Mesendoderm (in vitro differentiated cells): ENCODE data around the gene DBH.
A peak's percentile ranks its signal among the peaks of the same experiment; 100 is the strongest.

Source experiments
- DNase-seq: peaks from one replicate; pipeline ENCODE4 v3.0.0; 2013
- H2AK5ac ChIP-seq: 2 replicates; pipeline ENCODE4 v1.6.1; 2013; ENCODE audit warnings: low read length, inconsistent platforms
- H2BK120ac ChIP-seq: 2 replicates; pipeline ENCODE4 v1.6.1; 2013; ENCODE audit warnings: low read depth, mild to moderate bottlenecking, low read length, moderate library complexity, mixed read lengths
- H2BK15ac ChIP-seq: replicated peaks from 2 replicates; pipeline ENCODE4 v1.6.1; 2013; ENCODE audit warnings: low read depth, mild to moderate bottlenecking, moderate library complexity
- H2BK5ac ChIP-seq: 2 replicates; pipeline ENCODE4 v1.6.1; 2013; ENCODE audit warnings: low read length, inconsistent platforms
- H3K18ac ChIP-seq: 2 replicates; pipeline ENCODE4 v1.6.1; 2013; ENCODE audit warnings: mild to moderate bottlenecking, low read length, mixed read lengths
- H3K23ac ChIP-seq: one replicate; pipeline ENCODE4 v1.6.1; 2013; ENCODE audit warnings: low read length
- H3K27ac ChIP-seq: 2 replicates; pipeline ENCODE4 v1.5.1; 2013; ENCODE audit warnings: low read depth, mild to moderate bottlenecking, inconsistent platforms, low read length, moderate library complexity
- H3K27me3 ChIP-seq: 2 replicates; pipeline ENCODE4 v1.6.1; 2013; ENCODE audit warnings: low read length, control low read depth, mild to moderate bottlenecking, inconsistent platforms; ENCODE audit not compliant: insufficient read depth, poor library complexity
- H3K36me3 ChIP-seq: 2 replicates; pipeline ENCODE4 v1.6.1; 2013; ENCODE audit warnings: low read length, inconsistent platforms; ENCODE audit not compliant: control insufficient read depth, insufficient read depth
- H3K4ac ChIP-seq: one replicate; pipeline ENCODE4 v1.6.1; 2013; ENCODE audit warnings: low read depth, mild to moderate bottlenecking, low read length, moderate library complexity
- H3K4me1 ChIP-seq: 2 replicates; pipeline ENCODE4 v1.6.1; 2013; ENCODE audit warnings: low read depth, low read length, inconsistent platforms; ENCODE audit not compliant: control insufficient read depth
- H3K4me2 ChIP-seq: 2 replicates; pipeline ENCODE4 v1.6.1; 2013; ENCODE audit warnings: low read length
- H3K4me3 ChIP-seq: 2 replicates; pipeline ENCODE4 v1.5.1; 2013; ENCODE audit warnings: mild to moderate bottlenecking, low read length
- H3K56ac ChIP-seq: one replicate; pipeline ENCODE4 v1.6.1; 2013; ENCODE audit warnings: low read length
- H3K79me1 ChIP-seq: 2 replicates; pipeline ENCODE4 v1.6.1; 2013; ENCODE audit warnings: low read length, inconsistent platforms
- H3K79me2 ChIP-seq: 2 replicates; pipeline ENCODE4 v1.6.1; 2013; ENCODE audit warnings: mild to moderate bottlenecking, low read length; ENCODE audit not compliant: control insufficient read depth, insufficient read depth
- H3K9ac ChIP-seq: 2 replicates; pipeline ENCODE4 v1.6.1; 2013; ENCODE audit warnings: low read length, inconsistent platforms
- H4K5ac ChIP-seq: one replicate; pipeline ENCODE4 v1.6.1; 2013; ENCODE audit warnings: low read length
- H4K8ac ChIP-seq: one replicate; pipeline ENCODE4 v1.6.1; 2013; ENCODE audit warnings: low read depth, mild to moderate bottlenecking, control low read depth, low read length, moderate library complexity
- WGBS: extraction: QIAGEN DNeasy Blood & Tissue Kit; methylation state at CpG from one replicate; pipeline ENCODE4 v1.1.7; 2013; ENCODE audit warnings: low lambda C conversion rate, missing lambda C conversion rate; ENCODE audit not compliant: insufficient coverage; ENCODE audit errors: extremely low coverage; 5-methylcytosine and 5-hydroxymethylcytosine counted together

DBH gene

DNA sequence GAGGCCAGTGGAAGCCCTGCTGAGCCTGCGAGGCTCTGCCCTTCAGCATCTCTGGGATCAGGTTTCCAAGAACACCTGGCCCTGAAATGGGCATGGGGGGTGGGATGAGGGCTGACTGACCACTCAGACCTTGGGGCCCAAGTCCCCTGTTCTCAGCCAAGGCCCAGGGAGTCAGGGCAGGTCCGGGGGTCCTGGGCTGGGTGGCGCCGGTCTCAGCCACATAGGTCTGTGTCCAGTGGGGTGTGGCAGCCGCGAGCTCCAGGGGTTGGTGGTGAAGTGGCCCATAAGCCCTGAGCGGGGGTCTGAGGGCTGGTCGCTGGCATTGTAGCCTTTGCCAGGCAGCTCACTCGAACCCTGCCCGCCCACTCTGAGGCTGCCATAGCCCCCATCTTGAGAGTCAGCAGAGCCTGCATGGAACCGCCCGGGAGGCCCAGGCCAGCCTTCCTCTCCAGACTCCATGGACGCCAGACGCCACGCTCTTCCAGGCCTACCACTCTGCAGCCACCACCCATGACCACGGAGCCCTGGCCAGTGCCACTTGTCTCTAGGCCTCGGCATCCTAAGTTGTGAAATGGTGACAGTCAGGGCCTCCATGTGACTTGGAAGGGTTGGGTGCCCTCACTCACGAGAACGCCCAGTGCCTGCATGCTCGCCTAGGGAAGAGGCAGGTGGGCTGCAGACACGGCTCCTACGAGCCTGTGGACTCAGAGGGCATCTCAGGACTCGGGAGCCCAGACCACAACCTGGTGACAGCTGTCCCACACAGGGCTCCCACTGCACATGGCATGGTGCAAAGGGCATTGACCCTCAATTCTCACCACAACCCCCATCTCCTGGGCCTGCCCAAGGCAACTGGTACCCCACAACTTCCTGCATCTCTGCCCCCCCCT, 6.7 kb upstream of the DBH start:
- H3K56ac ChIP-seq = no peak overlapping the region
- no peak overlapping the region for H2BK120ac ChIP-seq
- H3K4ac ChIP-seq = no peak overlapping the region
- WGBS = no CpG with 5 or more reads among the region's 23 CpGs
- no peak overlapping the region for H3K9ac ChIP-seq
- H2AK5ac ChIP-seq = no peak overlapping the region
- H2BK5ac ChIP-seq = no peak overlapping the region
- no peaks in the 10 kb centered on the region for H3K27me3 ChIP-seq
- H3K79me2 ChIP-seq = no peaks in the 10 kb centered on the region
- no peaks in the 10 kb centered on the region for H3K79me1 ChIP-seq
- no peaks in the 10 kb centered on the region for H3K36me3 ChIP-seq
- H4K8ac ChIP-seq = no peak overlapping the region
- no peak overlapping the region for H2BK15ac ChIP-seq
- H4K5ac ChIP-seq = no peak overlapping the region
- H3K27ac ChIP-seq = no peak overlapping the region
- H3K18ac ChIP-seq = no peak overlapping the region
- no peaks in the 10 kb centered on the region for H3K4me1 ChIP-seq
- H3K23ac ChIP-seq = no peak overlapping the region
- H3K4me2 ChIP-seq = no peak overlapping the region
- no peak overlapping the region for H3K4me3 ChIP-seq
- no peak for DNase-seq

DNA sequence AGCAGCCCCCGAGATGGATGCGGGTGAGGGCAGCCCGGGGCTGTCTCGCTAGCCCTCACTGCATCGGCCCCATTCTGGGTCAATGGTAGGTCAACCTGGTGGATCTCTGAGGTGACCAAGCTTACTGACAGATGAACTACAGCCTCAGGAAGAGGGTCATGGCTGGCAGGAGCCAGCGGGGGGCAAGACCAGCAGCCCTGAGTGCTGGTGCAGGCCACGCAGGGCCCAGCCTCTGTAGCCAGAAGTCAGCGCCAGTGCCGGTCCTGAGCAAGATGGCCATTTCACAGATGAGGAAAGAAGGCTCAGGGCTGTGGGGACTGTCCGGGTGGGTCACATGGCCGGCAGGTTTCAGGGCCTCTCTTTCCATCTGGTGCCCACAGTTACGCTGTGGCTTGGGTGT, 5.1 kb upstream of the DBH start:
- no peaks in the 10 kb centered on the region for H3K36me3 ChIP-seq
- no peak overlapping the region for H3K23ac ChIP-seq
- DNase-seq = no peak
- H4K8ac ChIP-seq = no peak overlapping the region
- H2BK5ac ChIP-seq = no peak overlapping the region
- no peak overlapping the region for H3K4me3 ChIP-seq
- WGBS = no CpG with 5 or more reads among the region's 12 CpGs
- H3K9ac ChIP-seq = no peak overlapping the region
- H3K56ac ChIP-seq = no peak overlapping the region
- no peak overlapping the region for H2BK120ac ChIP-seq
- no peak overlapping the region for H2BK15ac ChIP-seq
- no peak overlapping the region for H3K4me2 ChIP-seq
- H2AK5ac ChIP-seq = no peak overlapping the region
- H3K79me1 ChIP-seq = no peaks in the 10 kb centered on the region
- H3K4ac ChIP-seq = no peak overlapping the region
- H3K79me2 ChIP-seq = no peaks in the 10 kb centered on the region
- no peak overlapping the region for H3K27ac ChIP-seq
- H3K18ac ChIP-seq = no peak overlapping the region
- H3K27me3 ChIP-seq = no peaks in the 10 kb centered on the region
- H4K5ac ChIP-seq = no peak overlapping the region
- no peaks in the 10 kb centered on the region for H3K4me1 ChIP-seq

- Histone ChIP-seq H3K4ac (no peak overlapping the region), H3K4me3 (no peak overlapping the region), H3K18ac (no peak overlapping the region), H3K9ac (no peak overlapping the region), H3K36me3 (no peaks in the 10 kb centered on the region), H3K4me1 (no peaks in the 10 kb centered on the region), H3K27ac (no peak overlapping the region), H4K5ac (no peak overlapping the region), H2BK120ac (no peak overlapping the region), H2BK5ac (no peak overlapping the region), H3K79me2 (no peaks in the 10 kb centered on the region), H3K27me3 (no peaks in the 10 kb centered on the region), H4K8ac (no peak overlapping the region), H3K79me1 (no peaks in the 10 kb centered on the region), H3K4me2 (no peak overlapping the region), H3K23ac (peak overlapping the region; percentile 45), H2BK15ac (no peak overlapping the region), H3K56ac (no peak overlapping the region), H2AK5ac (no peak overlapping the region)
- DNase-seq = no peak
- no CpG with 5 or more reads among the region's 27 CpGs for WGBS
Measured at GRCh38 chr9:133632806-133633680, 3.1 kb upstream of the DBH start.

GRCh38 chr9:133633681-133634080, 2.5 kb upstream of the DBH start:
- H3K27ac ChIP-seq = no peak overlapping the region
- H3K4me3 ChIP-seq = no peak overlapping the region

GRCh38 chr9:133634081-133634691, 2.0 kb upstream of the DBH start:
- Histone ChIP-seq H3K18ac (no peak overlapping the region), H3K56ac (no peak overlapping the region), H3K4me1 (no peaks in the 10 kb centered on the region), H2BK120ac (no peak overlapping the region), H3K4me3 (no peak overlapping the region), H2BK5ac (no peak overlapping the region), H3K23ac (no peak overlapping the region), H3K4ac (no peak overlapping the region), H4K5ac (no peak overlapping the region), H2BK15ac (no peak overlapping the region), H2AK5ac (no peak overlapping the region), H3K79me2 (no peaks in the 10 kb centered on the region), H4K8ac (no peak overlapping the region), H3K4me2 (no peak overlapping the region), H3K27me3 (no peaks in the 10 kb centered on the region), H3K9ac (no peak overlapping the region), H3K79me1 (no peaks in the 10 kb centered on the region), H3K36me3 (no peaks in the 10 kb centered on the region), H3K27ac (no peak overlapping the region)
- no CpG with 5 or more reads among the region's 24 CpGs for WGBS
- peak; percentile 26 for DNase-seq

More at GRCh38 chr9:133633681-133634080, 2.5 kb upstream of the DBH start:
- no peaks in the 10 kb centered on the region for H3K36me3 ChIP-seq
- no peak overlapping the region for H3K9ac ChIP-seq
- no peak overlapping the region for H4K8ac ChIP-seq
- no peaks in the 10 kb centered on the region for H3K27me3 ChIP-seq
- no peak overlapping the region for H2AK5ac ChIP-seq
- H2BK120ac ChIP-seq = no peak overlapping the region
- no peaks in the 10 kb centered on the region for H3K4me1 ChIP-seq
- no peaks in the 10 kb centered on the region for H3K79me1 ChIP-seq
- H3K18ac ChIP-seq = no peak overlapping the region
- WGBS = no CpG with 5 or more reads among the region's 8 CpGs
- no peak overlapping the region for H3K56ac ChIP-seq
- no peak for DNase-seq
- no peak overlapping the region for H3K4me2 ChIP-seq
- no peak overlapping the region for H3K23ac ChIP-seq
- H3K4ac ChIP-seq = no peak overlapping the region
- H4K5ac ChIP-seq = no peak overlapping the region
- H2BK15ac ChIP-seq = no peak overlapping the region
- no peak overlapping the region for H2BK5ac ChIP-seq
- no peaks in the 10 kb centered on the region for H3K79me2 ChIP-seq
